ENCODE measurements around the gene HIPK2.

DNA sequence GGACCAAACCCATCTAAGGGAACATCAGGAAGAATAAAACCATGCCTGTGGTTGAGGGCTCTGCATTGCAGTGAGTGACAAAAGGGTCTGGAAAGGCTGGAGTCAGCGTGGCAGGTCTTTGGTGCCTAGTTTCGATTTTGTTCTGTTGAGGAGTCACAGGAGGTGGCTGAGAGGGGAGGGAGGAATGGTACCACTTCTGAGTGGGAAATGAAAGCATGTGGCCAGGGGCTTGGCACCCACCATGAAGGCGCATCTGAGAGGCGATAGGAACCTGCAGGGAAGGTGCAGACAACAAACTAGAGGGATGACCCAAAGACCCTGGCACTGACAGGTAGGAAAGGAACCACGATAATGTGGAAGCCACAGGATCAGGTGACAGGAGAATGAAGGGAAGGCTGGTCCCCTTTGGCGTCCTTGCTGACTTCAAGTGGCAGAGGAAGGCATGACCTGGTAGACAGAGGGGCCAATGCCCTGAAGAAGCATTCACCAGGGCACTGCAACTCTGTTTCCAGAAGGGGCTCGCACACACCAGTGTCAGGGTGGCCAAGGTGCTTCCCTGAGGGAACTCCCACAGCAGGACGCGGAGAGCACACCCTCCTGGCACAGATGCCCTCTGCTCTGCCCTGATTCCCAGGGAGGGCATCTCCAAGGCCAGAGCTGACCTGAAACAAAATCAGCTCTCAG is 41.7 kb downstream of the HIPK2 start:
- TF ChIP-seq CTCF (conservative IDR thresholded peaks at IDR 0.05 in 1 of 2, IDR thresholded peaks at IDR 0.05 in 1 of 2; ENCODE audit: extremely low read depth in 1 of 2, insufficient read depth in 1 of 2, low read depth in 1 of 2, low read length in 2 of 2) (no peak), EZH2 (IDR thresholded peaks at IDR 0.05; ENCODE audit: borderline replicate concordance, low read length) (no peak)
